ENCODE results near the gene TCF19. TPM values are rescaled to one million over a fixed set of nuclear protein-coding genes. Genes with fewer than 3 reads are reported as not detected.

Gene TCF19, protein sequence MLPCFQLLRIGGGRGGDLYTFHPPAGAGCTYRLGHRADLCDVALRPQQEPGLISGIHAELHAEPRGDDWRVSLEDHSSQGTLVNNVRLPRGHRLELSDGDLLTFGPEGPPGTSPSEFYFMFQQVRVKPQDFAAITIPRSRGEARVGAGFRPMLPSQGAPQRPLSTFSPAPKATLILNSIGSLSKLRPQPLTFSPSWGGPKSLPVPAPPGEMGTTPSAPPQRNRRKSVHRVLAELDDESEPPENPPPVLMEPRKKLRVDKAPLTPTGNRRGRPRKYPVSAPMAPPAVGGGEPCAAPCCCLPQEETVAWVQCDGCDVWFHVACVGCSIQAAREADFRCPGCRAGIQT
- 7.0 and 11.0 TPM in 2 replicates for total RNA-seq

DNA sequence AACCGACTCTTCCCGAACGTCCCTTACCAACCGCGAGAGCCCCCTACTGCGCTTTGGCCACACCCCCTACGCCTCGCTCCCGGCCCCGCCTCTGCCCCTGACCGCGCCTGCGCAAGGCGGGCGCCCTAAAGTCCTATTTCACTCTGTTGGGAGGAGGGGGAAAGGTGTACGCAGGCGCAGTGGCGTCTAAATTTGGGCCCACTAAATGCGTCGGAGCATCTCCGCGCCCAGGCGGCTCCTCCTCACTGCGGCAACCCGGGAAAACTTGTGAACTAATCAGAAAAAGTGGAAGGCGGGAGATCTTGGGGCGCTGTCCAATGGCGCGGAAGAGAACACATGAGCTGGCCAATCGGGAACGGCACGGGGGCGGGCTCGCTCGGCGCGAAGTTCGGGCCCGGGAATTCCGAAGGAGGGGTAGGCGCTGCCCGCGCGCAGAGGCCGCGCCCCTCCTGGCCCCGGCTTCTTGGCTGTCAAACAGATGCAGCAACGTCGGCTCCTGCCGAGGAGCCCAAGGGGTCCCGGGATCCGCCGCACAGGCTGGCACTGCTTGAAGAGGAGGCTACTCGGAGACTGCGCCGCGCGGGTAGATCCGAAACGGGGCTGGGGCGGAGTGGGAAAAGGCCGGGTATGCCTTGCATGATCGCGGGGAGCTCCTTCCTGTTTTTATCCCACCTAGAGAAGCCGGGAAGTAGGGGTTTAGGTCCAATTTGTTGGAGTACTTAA is at the start of gene TCF19:
Gene TCF19 (plus strand): TSS at position 450 of the 723 bp plus-strand sequence. CDS start 881 bp downstream, outside the sequence.

DNA sequence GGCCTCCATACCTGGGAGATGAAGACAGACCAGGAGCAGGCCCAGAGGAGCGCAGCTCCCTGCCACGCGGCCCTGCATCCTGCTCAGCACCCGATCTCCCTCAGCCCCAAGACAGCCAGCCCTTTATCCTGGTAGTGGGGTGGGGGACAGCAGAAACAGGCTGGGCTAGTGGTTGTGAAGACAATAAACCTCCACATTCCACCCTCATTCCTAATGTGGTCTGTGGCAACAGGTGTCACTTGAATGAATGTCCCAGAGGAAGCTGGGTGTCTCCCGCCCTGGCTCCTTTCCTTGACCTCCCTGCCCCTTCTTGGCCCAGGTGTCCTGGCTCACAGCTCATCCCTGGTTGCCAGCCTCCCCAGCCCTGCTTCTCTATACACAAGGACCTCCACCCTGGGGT is 45.9 kb upstream of the TCF19 start, which contains the start of gene C6orf15:
Gene C6orf15 (minus strand): TSS at position 98 of the 400 bp plus-strand sequence. CDS start 20 bp downstream, at position 78.

DNA sequence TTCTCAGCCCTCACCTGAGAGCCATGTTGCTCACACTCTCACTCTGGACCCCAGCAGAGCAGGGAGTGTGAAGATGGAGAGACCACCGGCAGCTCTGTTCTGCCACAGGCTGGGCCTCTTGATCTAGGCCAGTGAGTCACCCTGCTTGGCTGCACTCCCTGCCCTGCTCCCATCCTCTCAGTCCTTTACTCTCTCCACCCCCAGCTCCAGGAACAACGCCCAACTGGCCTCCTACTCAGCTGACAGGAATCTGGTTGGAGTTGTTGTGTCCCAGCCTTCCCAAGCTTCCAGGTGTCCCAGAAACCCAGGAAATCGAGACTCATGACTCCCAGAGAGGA is 43.9 kb upstream of the TCF19 start, which contains the start of gene PSORS1C1:
Gene PSORS1C1 (plus strand): TSS at position 260 of the 338 bp plus-strand sequence. CDS start 14,833 bp downstream, outside the sequence.

DNA sequence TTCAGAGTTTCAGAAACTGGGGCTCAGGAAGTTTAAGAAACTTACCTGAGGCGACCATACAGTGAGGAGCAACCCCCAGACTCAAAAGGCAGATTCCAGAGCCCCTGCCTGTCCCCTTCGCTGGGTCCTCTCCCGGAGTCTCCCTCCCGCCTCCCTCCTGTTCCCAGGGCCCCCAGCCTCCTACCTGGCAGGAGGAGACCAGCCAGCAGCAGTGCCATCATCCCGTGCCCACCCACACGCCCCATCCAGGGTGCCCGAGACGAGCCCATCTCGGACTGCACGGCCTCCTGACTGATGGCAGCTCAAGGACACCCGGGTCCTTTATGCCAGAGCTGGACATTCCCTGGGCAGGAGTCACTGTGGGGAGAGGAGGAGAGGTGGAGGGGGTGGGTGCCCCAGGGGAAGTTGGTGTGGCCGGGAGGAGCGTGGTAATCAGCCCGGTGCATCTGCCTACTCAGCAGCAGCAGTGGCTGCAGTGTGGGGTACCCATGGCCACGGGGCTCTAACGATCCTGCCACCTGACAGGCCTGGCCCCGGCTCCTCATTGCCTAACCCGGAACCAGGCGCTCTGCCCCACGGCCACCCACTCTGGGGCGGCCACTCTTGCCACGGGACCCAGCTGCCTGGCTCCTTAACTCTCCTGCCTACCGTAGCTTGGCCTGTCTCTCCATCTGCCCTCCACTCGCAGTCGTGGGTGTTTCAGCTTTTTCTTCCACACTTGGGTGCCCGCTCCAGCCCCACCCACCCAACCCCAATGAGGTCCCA is 38.1 kb upstream of the TCF19 start, which contains the start of gene CDSN:
Gene CDSN (minus strand): TSS at position 296 of the 765 bp plus-strand sequence. CDS start 27 bp downstream, at position 269.

DNA sequence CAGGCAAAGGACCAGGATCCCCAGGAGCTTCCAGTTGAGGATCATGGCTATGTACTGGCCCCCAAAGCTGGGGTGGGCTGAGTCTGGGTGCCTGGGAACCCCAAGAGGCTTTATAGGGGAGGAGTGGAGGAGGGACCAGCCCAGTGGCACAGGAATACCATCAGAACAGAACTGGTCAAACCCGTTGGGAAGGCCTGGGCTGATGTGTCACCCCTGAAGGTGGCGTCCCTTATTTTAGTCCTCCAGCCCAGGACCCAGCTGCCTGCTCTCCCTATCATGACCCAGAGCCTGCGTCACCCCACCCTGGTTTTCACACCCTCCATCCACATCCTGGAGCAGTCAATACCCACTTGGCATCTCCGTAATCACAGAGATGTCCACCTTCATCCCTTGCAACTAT is 19.4 kb upstream of the TCF19 start, which contains the start of gene PSORS1C2:
Gene PSORS1C2 (minus strand): TSS at position 85 of the 400 bp plus-strand sequence. CDS start 40 bp downstream, at position 45.

DNA sequence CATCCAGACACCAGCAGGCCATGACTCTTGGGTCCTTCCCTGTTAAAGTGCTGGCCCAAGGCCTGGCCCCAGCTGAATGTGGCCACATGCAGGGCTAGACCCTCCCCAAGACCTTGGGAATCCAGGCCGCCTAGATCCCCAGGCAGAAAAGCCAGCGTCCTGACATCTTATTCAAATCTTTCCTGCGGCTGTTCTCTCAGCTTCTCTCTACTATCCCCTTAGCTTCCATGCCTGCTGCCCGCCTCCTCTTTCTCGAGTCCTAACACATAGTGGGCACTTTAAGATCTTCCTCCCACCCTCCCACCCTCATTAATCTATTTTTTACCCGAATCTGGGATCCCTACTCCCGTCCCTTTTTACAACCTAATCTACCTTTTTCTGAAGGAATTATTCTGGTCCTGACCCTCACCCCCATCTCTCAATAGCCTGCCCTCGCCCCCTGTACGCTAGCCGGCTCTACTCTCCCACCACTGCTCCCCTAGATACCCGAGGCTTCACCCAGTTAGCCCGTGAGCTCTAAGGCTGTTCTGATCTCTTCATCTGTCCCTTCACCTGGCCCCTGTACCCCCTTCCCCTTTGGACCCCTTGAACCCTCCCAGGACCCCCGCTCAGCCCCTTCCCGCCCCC is 763 bp upstream of the TCF19 start, which contains the start of gene CCHCR1:
Gene CCHCR1 (minus strand): TSS at position 290 of the 627 bp plus-strand sequence. CDS start 202 bp downstream, at position 88.

DNA sequence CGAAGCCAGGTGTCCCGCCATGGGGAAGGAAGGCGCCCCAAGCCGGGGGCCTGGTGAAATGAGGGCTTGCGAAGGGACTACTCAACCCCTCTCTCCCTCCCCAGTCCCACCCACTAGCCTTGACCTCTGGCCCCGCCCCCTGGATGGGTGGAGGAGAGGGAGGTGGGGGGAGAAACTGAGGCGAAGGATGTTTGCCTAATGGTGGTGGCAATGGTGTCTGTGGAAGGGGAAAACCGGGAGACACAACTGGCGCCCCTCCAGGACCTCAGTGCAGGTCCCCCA is 12.2 kb downstream of the TCF19 start, which contains the start of gene POU5F1:
Gene POU5F1 (minus strand): TSS at position 83 of the 282 bp plus-strand sequence. CDS start 62 bp downstream, at position 21.

Other genes with a start within 250 kb of the TCF19 start
- 6.8 and 7.9 TPM in 2 replicates for gene VARS2, start 244.4 kb upstream of the TCF19 start, total RNA-seq
- gene SFTA2, start 226.4 kb upstream of the TCF19 start, total RNA-seq: not detected in 2 replicates
- gene MUCL3, start 217.6 kb upstream of the TCF19 start, total RNA-seq: not detected in 2 replicates
- gene MUC21, start 174.9 kb upstream of the TCF19 start, total RNA-seq: not detected in 2 replicates
- gene MUC22, start 148.1 kb upstream of the TCF19 start, total RNA-seq: not detected in 2 replicates
- gene C6orf15, start 46.0 kb upstream of the TCF19 start, total RNA-seq: not detected in 2 replicates
- gene PSORS1C1, start 43.8 kb upstream of the TCF19 start, total RNA-seq: 0.16 and 1.1 TPM in 2 replicates
- not detected in 2 replicates for gene CDSN, start 38.1 kb upstream of the TCF19 start, total RNA-seq
- gene PSORS1C2, start 19.5 kb upstream of the TCF19 start, total RNA-seq: not detected in 2 replicates
- 15.7 and 21.7 TPM in 2 replicates for gene CCHCR1, start 787 bp upstream of the TCF19 start, total RNA-seq
- not detected in 2 replicates for gene POU5F1, start 12.1 kb downstream of the TCF19 start, total RNA-seq
- 315 and 380 TPM in 2 replicates for gene HLA-C, start 113.5 kb downstream of the TCF19 start, total RNA-seq
- 105 and 210 TPM in 2 replicates for gene HLA-B, start 198.6 kb downstream of the TCF19 start, total RNA-seq
- 39.0 and 58.8 TPM in 2 replicates for gene MICA, start 245.0 kb downstream of the TCF19 start, total RNA-seq